Mesenteric fat pad (tissue), 1 donor: ENCODE data around the gene CRTC2. TPM values are rescaled to one million over a fixed set of nuclear protein-coding genes. Genes with fewer than 3 reads are reported as not detected.
A peak's percentile ranks its signal among the peaks of the same experiment; 100 is the strongest.

Source experiments
- DNase-seq: peaks from one replicate; pipeline ENCODE4 v3.0.0-alpha.2; 2020; ENCODE audit warnings: low spot score
- total RNA-seq: library from RNA; stranded (reverse); fragmentation: NEBNext Ultra II Directional; extraction: Animal tissue kit (Norgen Biotek cat#: 25700); gene quantifications from one replicate; pipeline ENCODE4 v1.2.1, GENCODE V29; 2021
- donor health status: DM: yes; HTN: yes; CAD: no.

The CRTC2 gene
- total RNA-seq, 1 donor from 2014 or later = 36.4 TPM

DNA sequence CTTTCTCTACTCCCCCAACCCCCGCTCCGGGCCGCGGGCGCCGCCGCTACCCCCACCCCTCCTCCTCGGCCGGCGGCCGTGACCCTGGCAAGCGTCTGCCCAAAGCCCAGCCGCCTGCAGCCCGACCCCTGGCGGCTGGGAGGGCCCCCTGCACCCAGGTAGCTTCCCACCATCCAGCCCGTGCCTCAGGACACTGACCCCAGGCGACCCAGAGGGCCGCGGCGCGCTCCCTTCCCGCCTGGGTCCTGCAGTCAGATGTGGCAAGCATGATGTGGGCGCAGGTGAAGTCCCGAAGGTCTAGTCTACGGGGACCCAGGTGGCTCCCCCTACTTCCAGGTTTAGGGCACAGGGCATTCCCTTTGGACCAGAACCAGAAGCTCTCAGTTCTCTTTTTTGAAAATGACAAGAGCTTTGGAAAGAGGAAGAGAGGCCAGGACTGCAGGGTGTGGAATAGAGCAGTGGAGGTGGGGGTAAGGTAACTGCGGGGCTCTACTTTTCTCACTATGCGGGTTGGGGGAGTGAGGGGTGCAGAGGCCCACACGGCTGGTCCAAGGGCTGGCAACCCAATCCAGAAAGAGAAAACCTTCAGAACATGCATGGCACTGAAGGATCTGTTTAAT is 11.7 kb downstream of the CRTC2 start, which contains the start of gene DENND4B:
TSS of gene DENND4B (minus strand) at position 97 of the 620 bp plus-strand sequence. CDS start 2,344 bp downstream, outside the sequence.
- DNase-seq = peak; percentile 97

DNA sequence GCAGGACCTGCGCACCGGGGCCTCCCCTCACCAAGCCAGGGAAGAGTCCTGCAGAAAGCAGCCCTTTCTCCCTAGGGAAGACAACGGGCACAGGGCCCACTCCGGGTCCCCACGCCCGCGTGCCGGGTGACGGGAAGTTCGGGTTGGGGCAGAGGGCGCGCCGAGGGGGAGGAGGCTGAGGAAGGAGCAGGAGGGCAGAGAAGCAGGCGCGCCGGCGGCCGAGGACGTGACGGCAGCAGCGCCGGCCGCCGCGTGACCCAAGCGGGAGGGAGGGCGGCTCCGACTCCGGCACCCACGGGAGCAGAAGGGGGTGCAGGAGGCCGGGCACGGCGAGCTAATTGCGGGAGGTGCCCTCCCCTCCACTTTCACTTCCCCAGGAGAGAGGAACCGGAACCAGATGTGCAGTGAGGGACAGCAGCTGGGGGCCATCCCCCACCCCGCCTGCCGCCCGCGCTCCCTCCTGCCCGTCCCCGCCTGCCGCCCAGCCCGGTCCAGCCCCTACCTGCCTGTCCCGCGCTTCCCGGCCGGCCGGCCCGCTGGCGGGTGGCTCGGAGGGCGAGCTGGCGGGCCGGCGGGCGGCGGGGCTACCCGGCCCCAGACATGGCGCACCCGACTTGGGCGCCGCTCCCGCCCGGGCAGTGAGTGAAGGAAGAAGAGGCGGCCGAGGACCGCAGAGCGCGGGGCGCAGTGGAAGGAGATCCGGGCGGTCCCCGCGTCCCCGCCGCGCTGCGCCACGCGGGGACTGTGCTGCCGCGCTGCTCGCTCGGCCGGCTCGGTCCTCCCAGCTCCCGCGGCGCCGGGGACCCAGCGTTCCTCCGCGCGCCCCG is 12.4 kb downstream of the CRTC2 start:
- peak; percentile 97 for DNase-seq

DNA sequence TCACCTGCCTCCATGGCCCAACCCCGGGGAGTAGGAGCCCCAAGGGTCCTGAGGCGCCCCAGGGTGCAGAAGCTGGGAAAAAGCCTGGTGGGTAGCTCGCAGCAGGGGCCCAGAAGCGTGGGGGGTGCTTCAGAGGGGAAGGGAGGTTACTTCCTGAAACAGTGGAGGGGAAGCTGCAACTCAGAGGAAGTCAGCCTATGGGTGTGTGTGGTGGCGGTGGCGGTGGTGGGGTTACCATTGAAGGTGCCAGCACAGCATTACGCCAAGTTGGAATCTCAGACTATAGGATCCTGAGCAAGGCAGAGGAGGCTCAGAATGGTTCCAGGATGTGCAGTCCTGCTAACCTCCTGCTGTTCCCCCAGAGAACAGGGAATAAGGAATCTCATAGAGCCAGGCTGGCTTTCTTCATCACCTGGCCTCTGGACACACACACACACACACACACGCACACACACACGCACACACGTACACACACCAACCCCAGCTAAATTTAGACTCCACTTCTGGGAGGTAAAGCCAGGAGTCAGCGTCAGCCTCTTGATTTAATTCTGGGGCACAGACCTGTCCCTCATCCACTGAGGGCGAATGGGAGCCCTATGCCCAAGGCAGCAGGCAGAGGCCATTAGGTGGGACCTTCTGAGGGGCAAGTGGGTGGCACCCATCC is 13.1 kb downstream of the CRTC2 start:
- no peak for DNase-seq

DNA sequence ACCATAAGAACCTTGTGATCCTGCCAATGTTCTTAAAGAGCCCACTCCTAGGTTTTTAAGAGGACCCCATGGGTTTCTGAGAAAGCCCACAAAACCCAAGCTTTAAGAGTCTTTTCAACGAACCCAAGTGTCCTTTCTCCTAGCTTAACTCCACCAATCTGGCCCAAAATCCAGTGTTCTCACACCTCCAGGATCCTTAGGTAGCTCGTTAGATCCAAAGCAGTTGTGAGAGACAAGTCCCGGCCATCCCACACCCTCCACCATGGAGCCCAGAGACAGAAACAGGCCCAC is 13.6 kb downstream of the CRTC2 start:
- DNase-seq = no peak

DNA sequence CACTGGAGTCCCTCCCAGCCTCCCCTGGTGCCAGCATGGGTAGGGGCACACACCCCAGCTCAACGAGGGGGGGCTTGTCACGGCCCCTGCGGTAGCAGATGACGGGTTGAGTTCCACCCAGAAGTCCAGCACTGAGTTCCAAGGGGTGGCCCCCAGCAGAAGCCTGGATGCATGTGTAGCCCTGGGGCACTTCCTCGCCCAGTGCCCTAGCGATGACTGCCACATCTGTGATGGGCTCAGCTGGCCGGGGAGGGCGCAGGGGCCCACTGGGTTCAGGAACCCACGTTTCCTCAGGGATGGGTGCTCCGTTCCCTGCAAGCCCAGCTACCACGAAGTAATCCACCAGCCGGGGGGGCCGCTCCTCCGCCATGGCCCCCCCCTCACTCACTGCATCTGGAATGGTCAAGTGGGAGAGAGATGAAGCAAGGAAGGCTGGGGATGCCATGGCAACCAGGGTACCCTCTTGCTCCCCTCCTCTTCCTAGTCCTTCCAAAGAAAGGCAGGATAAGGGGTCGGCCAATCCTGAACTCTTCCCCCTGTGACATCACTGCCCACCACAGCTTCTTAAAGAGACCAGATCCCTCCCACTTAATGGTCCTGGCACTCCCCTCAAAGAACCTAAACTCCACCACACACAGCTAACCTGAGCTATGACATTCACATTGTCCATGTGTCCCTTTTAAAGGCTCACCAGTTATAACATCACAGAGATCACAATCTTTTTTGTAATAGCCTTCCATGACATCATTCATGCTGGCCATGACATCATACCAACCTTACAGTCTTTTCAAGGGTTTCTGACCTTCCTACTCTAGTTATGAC is 14.2 kb downstream of the CRTC2 start:
- DNase-seq = no peak

DNA sequence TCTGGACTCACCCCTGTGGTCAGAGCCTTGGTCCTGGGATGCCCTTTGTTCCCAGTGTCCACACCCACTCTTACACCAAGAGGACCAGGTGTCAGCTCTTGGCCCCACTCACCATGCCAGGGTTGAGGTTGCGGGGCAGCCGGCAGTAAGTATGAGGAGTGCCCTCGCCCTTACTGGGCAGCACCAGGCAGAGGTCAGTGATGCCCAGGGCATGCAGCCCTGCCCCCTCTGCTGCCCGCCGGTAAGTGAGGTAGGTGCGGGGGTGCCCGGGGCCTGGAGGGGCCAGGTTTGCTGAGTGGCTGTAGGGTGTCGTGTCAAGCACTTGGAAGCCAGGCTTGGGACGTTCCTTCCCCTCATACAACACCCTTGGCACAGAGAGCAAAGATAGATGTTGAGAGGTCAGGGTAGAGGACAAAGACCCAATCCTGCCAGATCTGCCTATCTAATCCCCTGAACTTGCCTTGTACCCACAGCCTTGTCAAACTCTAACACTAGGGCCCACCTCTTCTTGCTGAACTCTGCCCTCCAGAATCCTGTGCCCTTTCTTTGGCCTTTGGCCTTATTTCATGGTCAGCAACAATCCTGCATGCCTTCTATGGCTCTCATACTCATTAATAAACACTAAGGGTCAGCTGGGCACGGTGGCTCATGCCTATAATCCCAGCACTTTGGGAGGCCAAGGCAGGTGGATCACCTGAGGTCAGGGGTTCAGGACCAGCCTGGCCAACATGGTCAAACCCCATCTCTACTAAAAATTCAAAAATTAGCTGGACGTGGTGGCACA is 15.5 kb downstream of the CRTC2 start:
- no peak for DNase-seq

DNA sequence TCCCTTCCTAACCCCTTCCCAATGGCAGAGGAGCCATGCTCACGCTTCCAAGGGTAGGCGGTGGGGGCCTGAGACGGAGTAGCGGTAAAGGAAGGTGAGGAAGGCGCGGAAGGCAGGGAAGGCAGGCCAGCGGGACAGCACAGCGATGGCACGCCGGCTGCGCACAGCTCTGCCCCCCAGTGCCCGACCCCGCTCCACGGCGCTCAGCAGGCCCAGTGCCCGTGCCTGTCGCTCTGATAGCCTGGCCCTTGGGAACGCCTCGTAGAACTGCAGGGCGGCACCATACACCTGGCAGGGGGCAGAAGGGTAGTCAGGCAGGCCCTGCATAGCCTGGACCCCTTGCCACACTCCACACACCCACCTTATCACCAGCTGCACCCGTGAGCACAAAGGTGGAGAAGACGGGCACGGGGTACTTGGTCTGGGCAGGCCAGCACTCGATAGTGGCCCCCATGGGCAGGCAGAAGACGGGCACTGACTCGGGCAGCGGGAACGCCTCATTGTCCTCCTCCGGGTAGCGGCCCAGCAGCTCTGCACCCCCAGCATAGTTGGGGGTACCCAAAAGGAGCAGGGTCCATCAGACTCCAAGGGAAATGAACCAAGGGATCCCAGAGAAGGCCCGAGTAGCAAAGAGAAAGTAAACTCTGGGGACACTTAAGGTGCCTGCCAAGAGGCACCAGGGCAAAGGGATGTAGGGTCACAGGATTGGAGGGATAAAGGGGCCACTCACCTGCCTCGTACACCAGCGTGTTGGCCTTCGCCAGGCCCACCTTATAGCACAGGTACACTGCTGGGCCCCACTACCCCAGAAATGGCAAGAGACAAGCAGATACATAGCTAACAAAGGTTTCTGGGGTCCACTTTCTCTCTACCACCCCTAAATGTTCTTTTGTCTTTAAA is 16.3 kb downstream of the CRTC2 start:
- no peak for DNase-seq

DNA sequence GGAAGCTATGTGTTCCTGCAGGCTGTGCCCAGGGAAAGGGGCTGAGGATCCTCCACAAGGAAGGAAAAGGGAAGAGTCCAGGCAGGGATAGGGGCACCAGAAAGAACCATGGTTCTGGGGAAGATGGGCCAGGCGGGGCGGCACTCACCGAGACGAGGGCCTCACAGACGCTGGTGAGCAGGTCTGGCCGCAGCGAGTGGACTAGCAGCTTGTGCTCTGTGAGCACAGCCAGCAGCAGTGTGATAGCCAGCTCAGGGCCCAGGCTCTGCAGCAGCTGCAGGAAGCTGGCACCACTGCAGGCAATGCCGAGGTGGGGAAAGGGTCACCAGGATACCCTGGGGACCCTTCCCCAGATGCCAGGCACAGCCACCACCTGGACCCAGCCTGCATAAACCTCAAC is 17.7 kb downstream of the CRTC2 start:
- no peak for DNase-seq

DNA sequence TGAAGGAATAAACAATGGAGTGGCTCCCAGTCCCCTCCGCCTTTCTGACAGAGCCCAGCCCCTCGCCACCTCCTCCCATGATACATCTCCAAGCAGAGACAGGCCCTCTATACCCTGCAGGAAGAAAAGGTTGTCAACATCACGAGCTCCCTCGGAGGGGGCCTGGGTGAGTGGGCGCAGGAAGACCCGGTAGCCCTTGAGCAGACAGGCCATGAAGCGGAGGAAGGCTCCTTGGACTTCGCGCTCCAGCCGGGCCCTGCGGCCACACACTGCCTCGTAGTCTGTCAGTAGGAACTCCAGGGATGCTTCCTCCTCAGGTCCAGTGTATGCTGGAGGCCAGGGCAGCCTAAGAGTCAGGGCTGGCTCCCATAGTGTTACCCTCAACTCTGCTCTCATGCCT is 18.9 kb downstream of the CRTC2 start:
- DNase-seq = no peak

DNA sequence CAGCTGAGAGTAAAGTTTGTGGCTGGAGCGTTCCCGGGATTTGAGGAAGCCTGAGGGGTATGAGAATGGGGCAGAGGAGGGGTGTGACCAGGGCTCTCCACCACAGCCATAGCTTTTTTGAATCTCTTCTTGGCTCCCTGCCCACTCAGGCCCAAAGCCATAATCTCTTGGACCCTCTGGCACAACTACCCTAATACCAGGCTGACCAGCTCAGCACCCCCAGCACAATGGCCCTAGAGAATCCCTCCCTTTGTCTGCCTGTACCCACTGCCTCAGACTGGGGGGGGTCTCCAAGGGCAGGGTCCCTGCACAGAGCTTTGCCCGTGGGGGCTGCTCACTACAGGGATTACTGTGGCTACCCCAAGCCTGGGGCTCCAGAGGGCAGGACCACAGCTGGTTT is 19.4 kb downstream of the CRTC2 start:
- DNase-seq = no peak

DNA sequence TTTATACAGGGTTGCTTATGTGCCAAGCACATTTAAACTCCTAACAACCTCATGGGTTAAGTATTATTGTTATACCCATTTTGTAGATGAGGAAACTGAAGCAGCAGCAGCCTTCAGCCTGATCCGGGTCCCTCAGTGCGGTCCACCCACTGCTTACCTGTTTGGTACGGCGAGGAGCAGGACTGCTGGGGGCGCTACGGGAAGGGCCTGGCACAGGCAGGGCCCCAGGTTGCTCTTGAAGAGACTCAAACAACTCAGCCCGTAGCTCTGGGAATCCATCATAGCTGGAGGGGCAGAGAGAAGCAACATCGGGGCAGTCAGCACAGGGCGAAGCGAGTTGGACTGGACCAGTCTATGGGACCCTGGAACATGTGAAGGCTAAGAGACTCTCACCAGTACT is 21.1 kb downstream of the CRTC2 start:
- DNase-seq = no peak

DNA sequence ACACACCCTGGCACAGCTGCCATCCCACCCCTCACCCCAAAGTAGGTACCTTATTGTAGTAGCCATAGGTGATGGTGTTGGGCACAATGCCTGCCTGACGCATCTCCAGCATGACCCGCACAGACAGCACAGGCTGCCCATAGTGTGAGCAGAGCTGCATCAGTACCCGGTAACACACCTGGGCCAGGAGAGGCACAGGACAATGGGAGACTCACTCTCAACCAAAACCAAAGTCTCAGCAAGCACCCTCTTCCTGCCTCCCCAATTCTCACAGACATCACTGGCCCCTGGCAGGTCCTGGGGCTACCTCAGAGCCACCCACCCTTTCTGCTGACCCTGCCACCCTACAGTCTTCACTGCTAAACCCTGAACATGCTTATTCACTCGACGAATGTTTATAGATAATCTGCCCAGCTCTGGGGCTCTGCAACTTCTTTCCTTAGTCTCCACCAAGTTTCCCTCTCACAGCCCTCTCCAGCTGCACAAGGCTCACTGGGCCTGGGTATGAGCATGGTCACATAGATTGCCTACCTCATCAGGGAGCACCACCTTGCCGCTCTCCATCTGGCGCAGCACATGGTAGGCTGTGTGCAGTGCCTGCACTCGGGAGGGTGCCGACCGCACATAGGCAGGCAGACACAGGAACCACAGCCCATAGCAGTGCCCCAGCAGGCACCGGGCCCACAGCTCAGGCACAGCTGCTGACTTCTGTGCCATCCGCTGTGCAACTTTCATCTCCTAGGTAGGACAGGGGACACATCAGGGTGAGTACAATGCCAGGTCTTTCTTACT is 22.2 kb downstream of the CRTC2 start:
- DNase-seq = no peak

DNA sequence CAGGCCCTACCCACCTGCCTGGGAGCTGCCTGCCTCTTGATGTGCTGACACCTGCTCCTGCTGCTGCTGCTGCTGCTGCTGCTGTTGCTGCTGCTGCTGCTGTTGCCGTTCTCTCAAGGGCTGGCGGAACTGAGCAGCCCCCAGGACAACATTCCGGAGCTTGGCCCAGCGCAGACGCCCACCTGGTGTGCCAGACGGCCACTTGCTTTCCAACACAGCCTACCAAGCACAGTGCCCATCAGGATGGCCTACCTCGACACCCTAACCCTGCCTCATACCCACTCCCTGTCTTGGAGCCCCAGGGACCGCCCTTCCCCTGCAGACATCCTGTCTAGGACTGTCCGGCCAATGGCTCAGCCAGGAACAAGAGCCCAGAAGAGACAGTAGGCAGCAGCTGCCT is 23.7 kb downstream of the CRTC2 start:
- DNase-seq = peak; percentile 82

DNA sequence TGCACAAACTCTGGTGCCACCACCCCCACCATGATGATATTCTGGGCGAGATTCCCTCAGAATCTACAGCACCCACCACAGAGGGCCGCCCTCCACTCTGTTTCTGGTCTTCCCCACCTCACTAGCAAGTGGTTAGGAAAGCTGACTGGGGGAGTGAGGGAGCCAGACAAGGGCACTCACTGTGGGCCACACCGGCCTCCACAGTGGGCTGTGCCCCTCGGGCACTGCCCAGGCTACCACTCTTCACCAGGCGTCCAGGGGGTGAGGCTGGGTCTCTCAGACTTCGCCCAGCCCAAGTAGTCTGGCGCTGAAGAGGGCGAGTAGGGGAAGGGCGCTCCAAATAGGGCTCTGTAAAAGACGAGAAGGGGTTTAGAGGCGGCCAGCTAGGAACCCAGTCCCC is 24.5 kb downstream of the CRTC2 start:
- peak; percentile 39 for DNase-seq

DNA sequence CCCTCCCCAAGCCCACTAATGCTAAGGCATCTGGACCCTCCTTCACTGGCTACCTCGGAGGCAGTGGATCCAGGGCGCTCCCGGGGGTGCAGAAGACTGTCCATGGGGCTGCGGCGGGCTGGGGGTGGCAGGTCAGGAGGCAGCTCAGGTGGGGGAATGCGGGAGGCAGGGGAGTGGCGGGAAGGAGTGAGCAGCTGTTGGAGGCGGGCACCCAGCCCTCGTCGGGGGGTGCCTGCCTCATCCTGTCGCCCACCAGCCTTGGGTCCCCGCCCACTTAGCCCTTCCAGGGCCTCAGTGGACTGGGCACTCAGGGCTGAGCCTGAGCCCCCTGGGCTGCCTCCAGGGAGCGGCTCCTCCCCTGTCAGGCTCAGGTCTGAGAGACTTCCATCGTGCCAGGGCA is 25.0 kb downstream of the CRTC2 start:
- DNase-seq = no peak

DNA sequence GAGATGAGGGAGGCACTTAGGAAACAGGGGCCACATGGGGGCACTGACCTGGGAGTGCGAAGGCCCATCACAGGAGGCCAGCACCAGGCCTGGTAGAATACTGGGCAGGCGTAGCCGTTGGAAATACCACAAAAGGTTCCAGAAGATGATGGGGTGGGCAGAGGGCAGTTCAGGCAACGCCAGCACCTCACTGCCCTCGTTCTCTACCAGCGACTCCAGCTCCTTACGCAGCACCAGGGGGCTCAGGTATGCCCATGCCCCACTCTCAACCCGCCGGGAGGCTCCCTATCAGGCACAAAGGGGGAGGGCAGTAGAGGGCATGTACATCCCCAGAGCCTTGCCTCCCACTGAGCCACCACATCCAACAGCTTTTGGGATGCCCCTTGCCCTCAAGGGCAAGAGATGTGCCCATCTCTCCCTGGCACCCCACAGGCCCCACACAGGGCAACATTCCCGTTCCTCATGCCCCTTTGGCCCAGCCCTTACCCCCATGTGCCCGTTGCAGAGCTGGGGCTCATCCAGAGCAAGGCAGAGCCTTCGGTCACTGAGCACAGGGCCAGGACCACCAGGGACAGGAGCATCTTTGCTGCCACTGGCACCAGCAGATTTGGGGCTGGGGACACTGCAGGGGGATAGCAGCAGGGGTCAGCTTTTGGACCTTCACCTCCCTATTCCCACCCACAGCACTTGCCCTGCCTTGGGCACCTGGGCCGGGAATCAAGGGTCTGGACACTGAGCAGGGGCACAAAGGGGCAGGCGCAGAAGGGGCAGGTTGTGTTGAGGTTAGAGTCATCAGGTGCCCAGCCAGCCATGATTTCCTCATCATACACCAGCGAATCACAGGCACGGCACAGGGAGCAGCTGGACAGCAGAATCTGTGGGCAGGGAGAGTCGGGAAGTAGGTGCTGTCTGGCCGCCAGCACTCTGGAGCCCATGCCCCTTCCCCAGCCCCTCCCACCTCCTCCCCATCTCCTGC is 26.0 kb downstream of the CRTC2 start:
- DNase-seq = no peak
